ENCODE results near the gene SMC3.

SMC3 gene

GRCh38 chr10:110652475-110653118 lies 85.1 kb downstream of the SMC3 start:
- no peak for TF ChIP-seq EP300 (IDR thresholded peaks at IDR 0.05; ENCODE audit: borderline replicate concordance)
- TF ChIP-seq EGR1 (IDR thresholded peaks at IDR 0.05), result no peak
- no peak for TF ChIP-seq MAX (IDR thresholded peaks at IDR 0.05)
- no peak for TF ChIP-seq CREB1 (IDR thresholded peaks at IDR 0.05; ENCODE audit: low read depth)
- no peak for TF ChIP-seq TEAD4 (IDR thresholded peaks at IDR 0.05)
- TF ChIP-seq ZBTB7A (IDR thresholded peaks at IDR 0.05; ENCODE audit: low read depth), result no peak
- no peak for TF ChIP-seq TAF1 (IDR thresholded peaks at IDR 0.05; ENCODE audit: low read depth)
- TF ChIP-seq FOXM1 (IDR thresholded peaks at IDR 0.05; ENCODE audit: borderline replicate concordance, low read depth), result no peak
- no peak for TF ChIP-seq RAD21 (IDR thresholded peaks at IDR 0.05; ENCODE audit: low read depth)

Data from Ishikawa (cell line).